SIG-M5 treated with dmso at 0.1 percent for 504 hours (cell line): Measurements from ENCODE around the gene ASL.
"Not testable (repeated sequence)": the region's sequence is repeated elsewhere in the genome, so short reads cannot be mapped to it uniquely, and the experiment has no call there.

Source experiments
- DNase-seq: peaks from one replicate; lab custom pipeline; 2025; ENCODE audit not compliant: unreplicated experiment; lab: John Stamatoyannopoulos, UW

Gene ASL

DNA sequence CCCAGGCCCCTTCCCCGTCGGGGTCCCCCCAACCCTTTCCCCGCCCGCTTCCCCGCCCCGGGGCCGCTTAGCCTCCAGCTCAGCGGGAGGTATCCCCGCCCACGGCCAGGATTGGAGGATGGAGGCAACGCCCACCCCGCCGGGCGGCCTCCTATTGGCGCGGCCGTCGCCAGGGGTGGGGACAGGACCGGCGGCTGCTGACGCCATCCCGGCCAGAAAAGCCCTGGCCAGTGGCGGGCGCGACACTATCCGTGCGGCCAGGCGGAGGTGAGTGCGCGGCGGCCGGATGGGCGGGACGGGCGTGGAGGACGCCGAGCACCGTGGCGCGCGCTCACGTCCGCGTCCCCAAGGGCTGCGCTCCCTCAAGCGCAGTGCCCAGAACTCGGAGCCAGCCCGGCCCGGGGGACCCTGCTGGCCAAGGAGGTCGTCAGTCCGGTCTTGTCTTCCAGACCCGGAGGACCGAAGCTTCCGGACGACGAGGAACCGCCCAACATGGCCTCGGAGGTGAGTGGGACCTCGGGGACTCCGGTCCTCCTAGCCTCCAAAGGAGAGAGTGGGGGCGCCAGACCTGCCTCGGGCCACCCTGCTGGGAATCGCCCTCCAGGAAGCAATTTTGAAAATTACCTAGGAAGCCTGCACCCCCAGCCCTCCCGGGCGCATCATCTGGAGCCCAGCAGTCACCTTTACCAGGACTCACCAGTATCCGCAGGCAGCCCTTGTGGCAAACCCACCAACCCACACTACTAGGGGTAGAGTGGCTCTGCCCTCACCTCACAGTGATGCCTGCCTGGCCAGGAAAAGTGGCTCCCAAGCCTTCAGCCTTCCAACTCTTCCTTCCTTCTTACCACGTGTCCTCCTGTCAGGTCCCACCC, at the start of gene ASL:
TSS of gene ASL (plus strand) at position 230 of the 872 bp plus-strand sequence. CDS start at position 493, 263 bp downstream.
- DNase-seq, result peak; percentile 78

DNA sequence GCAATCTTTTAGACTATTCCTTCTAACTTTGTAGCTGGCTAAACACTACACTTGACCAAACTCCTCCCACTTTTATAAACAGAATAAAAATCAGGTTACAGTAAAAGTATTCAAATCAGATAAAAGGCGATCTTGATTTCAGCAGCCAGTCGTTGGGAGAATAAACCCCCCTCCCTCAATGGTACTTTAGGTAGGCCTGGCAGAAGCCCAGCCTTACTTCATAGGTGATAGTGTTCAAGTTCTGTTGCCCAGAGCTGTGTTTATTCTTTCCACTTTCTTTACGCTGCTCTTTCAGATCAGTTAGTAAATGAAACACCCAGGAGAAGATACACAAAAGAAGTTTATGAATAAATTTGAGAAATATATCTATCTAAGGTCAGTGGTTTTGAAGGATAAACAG, 47.3 kb upstream of the ASL start:
- not testable (repeated sequence) for DNase-seq

DNA sequence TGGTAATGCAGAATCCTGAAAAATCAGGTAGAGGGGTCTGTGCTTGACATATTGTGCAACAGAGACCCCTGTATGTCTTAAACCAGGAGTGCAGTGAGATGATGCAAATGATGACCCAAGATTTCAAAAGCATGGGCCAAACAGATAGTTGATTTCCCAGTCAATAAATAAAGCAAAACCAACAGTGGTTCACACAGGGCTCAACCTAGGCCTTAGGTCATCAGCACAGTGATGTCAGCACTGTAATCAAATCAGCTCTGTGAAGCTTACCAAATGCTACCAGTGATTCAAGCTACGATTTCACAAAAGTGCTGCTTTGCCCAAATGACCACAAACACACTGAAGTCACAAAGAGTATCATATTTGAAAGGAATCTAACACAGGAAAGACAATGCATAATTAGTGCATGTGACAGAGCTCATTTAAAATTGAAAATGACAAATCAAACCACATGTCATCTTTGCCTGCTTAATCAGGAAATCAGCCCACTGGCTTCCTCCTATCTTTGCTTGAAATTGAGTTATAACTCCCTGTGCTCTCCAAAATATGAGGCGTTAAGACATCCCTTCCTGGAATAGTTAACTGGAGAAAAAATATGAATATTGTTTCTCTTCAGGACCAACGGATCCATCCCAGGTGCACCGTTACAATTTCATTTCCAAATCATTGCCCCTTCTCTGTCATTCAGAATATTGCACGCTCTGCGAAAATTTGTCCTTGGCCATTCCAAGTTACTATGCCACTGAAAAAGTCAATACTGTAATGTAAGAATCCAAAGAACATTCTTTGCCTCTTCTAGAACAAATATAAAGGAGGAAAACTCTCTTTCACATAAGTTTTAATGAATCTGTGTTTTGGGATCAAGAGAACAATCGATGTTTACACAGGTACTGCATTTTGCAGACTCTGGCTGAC, 41.9 kb upstream of the ASL start:
- DNase-seq, result no peak

- not testable (repeated sequence) for DNase-seq
Measured at GRCh38 chr7:66034436-66035010, 41.1 kb upstream of the ASL start.

GRCh38 chr7:66036382-66036781, 39.2 kb upstream of the ASL start:
- DNase-seq, result no peak

DNA sequence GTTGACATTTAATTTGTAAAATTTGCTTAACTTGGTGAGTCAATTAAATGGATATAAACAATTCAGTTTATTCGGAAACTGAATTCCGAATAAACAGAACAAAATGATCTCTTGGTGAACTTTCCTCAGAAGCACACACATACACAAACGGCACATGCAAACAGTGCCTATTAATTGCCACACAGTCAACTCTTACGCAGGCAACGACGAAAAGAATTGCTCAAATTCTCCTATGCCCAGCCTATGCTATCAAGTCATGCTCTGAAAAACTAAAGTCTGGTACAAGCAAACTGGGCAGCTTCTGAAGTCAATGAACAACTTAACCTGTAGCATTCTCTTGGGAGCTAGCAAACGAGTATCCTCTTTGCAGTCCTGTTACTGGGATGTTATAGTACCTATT, 38.8 kb upstream of the ASL start:
- no peak for DNase-seq

GRCh38 chr7:66039094-66039670, 36.4 kb upstream of the ASL start:
- no peak for DNase-seq

GRCh38 chr7:66043681-66044497, 31.7 kb upstream of the ASL start:
- no peak for DNase-seq

DNA sequence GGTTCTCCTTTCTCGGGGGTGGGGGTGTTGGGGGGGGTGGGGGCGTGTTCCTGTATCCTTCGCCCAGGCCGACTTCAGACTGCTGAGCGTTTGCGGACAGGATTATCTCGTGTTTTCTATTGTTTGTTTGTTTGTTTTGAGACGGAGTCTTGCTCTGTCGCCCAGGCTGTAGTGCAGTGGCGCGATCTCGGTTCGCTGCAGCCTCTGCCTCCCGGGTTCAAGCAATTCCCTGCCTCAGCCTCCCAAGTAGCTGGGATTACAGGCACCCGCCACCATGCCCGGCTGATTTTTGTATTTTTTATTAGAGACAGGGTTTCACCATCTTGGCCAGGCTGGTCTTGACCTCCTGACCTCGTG, 31.1 kb upstream of the ASL start:
- DNase-seq, result not testable (repeated sequence)

DNA sequence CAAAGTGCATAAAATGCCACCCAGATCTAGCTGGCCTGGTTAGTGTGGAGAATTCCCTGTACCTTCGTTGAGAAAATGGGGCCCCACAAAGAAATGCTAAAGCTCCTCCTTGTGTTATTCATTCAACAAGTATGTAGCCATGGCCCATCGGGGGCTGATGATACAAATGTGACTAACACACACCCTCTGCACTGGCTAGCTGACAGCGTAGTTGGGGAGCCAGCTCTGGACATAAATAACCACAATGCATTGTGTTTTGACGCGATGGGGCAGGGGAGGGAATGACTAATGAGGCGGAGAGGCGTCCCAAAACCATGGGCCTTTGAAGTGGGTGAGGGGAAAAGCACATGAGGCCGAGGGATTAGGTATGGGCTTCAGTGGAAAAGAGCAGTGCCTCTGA, 28.2 kb upstream of the ASL start:
- no peak for DNase-seq

- not testable (repeated sequence) for DNase-seq
Measured at GRCh38 chr7:66049886-66050285, 25.7 kb upstream of the ASL start.

GRCh38 chr7:66050337-66050957, 25.2 kb upstream of the ASL start:
- no peak for DNase-seq

DNA sequence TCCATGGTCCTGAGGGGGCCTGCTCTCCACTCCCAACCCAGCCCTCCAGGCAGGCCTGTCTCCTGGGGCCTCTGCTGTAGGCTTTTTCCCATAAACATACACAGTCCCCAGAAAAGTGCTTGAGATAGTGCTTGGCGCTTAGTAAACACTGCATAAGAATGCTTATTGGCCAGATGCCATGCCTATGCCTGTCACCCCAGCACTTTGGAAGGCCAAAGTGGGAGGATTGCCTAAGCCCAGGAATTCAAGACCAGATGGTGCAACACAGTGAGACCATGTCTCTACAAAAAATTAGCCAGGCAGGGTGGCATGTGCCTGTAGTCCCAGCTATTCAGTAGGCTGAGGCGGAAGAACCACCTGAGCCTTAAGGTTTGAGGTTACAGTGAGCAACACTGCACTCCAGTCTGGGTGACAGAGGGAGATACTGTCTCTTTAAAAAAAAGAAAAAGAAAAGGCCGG, 24.6 kb upstream of the ASL start:
- DNase-seq, result no peak

- DNase-seq, result no peak
Measured at GRCh38 chr7:66052447-66052846, 23.2 kb upstream of the ASL start.

DNA sequence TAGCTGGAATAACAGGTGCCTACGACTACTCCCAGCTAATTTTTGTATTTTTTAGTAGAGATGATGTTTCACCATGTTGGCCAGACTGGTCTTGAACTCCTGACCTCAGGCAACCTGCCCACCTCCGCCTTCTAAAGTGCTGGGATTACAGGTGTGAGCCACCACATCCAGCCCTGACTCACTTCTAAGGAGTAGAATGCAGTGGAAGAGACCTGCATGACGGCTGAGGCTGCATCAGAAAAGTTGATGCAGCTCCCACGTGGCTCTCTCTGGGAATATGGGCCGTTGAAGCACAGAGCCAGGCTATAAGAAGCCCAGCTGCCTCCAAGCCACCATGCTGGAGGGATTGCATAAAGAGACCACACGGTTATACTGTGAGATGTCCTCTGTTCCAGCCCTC, 21.6 kb upstream of the ASL start:
- DNase-seq, result no peak

DNA sequence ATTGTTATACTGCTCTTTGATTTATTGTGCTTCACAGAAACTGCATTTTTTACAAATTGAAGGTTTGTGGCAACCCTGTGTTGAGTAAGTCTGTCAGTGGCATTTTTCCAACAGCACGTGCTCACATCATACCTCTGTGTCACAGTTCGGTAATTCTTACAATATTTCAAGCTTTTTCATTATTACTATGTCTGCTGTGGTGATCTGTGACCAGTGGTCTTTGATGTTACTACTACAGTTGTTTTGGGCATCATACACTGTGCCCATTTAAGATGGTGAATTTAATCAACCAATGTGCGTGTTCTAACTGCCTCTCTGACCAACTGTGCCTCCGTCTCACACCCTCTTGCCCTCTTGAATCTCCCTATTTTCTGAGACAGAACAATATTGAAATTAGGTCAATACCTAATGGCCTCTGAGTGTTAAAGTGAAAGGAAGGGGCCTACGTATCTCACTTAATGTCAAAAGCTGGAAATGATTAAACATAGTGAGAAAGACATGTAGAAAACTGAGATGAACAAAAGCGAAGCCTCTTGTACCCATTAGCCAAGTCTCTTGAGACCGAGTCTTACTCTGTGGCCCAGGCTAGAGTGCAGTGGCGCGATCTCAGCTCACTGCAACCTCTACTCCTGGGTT, 20.2 kb upstream of the ASL start:
- no peak for DNase-seq

DNA sequence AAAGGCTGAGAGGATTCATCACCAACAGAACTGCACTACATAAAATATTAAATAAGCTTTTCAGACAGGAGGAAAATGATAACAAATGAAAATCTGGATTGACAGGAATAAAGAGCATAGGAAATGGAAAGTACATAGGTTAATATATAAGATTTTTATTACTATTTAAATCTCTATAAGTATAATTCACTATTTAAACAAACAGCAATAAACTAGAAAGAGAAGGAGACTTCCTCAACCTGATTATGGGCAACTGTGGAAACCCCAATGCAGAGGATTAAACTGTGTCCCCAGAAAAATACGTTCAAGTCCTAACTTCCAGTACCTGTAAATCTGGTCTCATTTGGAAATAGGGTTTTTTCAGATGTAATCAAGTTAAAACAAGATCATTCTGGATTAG, 14.8 kb upstream of the ASL start:
- DNase-seq, result no peak

DNA sequence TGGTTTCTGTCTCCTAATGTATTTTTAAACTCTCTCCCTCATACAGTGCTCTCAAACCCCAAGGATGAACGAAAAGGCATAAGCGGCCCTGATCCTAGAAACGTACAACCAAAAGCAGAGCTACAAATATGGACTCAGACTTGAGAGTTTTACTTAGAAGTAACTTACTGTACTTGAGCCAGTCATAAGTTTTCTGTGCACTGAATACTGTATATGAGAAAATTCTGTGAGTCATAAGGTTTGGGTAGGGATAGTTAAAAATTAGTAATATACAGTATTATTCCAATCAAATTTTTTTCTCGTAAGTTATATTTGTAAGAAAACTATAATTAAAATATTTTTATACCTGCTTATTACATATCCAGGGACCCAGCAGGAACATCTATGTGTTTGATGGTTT, 5.9 kb upstream of the ASL start:
- no peak for DNase-seq

- DNase-seq, result no peak
Measured at GRCh38 chr7:66070222-66070621, 5.4 kb upstream of the ASL start.
